ENCODE results near the gene YY1. TPM values are rescaled to one million over a fixed set of nuclear protein-coding genes. Genes with fewer than 3 reads are reported as not detected.
A peak's percentile ranks its signal among the peaks of the same experiment; 100 is the strongest.

The YY1 gene
- total and polyA plus RNA-seq, 2 of the 8 experiments (the other 6 are each of a cell fraction or from before 2014, with no cell fraction given): 26.4 to 106 TPM

- Histone ChIP-seq H4K91ac (replicated peaks; ENCODE audit: insufficient read length, low read length) (no peak overlapping the region), H2BK15ac (ENCODE audit: low read length) (no peak overlapping the region), H3K79me1 (ENCODE audit: low read depth, low read length) (peaks cover 15% of the 10 kb centered on the region; the same call in 1 of the 2 replicates), H3K14ac (ENCODE audit: insufficient read length) (no peak overlapping the region), H3K23ac (ENCODE audit: insufficient read length) (no peak overlapping the region), H3K4ac (replicated peaks; ENCODE audit: insufficient read length, low read depth, low read length) (no peak overlapping the region), H3K27ac (ENCODE audit: low read depth, low read length) (no peak overlapping the region), H2BK120ac (replicated peaks; ENCODE audit: low read depth, low read length) (no peak overlapping the region), H4K8ac (ENCODE audit: extremely low read depth, insufficient read depth, low read length) (no peak overlapping the region), H2AK5ac (ENCODE audit: low read depth, low read length) (no peak overlapping the region), H4K5ac (ENCODE audit: insufficient read length, low read depth, low read length) (no peak overlapping the region), H3K56ac (replicated peaks; ENCODE audit: insufficient read length, low read depth, low read length) (no peak overlapping the region), H2BK5ac (ENCODE audit: low read depth, low read length) (no peak overlapping the region), H4K20me1 (replicated peaks in 1 of 2; ENCODE audit: control insufficient read depth in 1 of 2, insufficient read depth in 2 of 2, low read length in 2 of 2) (peaks cover 9 to 26% of the 10 kb centered on the region in 2 experiments), H3K4me1 (replicated peaks in 1 of 4; ENCODE audit: control insufficient read depth in 3 of 4, insufficient read depth in 4 of 4, low read length in 3 of 4) (peaks cover 8 to 15% (median 11%) of the 10 kb centered on the region in 4 experiments), H3K4me2 (ENCODE audit: insufficient read depth in 1 of 2, low read depth in 2 of 2, low read length in 2 of 2) (no peak overlapping the region), H3K27me3 (replicated peaks in 1 of 4; ENCODE audit: control insufficient read depth in 3 of 4, extremely low read depth in 1 of 4, insufficient read depth in 3 of 4, low read length in 3 of 4) (no peaks in the 10 kb centered on the region), H3K79me2 (ENCODE audit: control insufficient read depth in 1 of 2, insufficient read depth in 2 of 2, low read length in 2 of 2) (peaks cover 0 to 41% of the 10 kb centered on the region in 2 experiments; a peak in 3 of 4 replicates), H3K4me3 (ENCODE audit: extremely low read depth in 1 of 4, insufficient read depth in 2 of 4, low read depth in 3 of 4, low read length in 4 of 4) (no peak overlapping the region), H3K23me2 (ENCODE audit: low read depth, low read length) (peaks cover 2% of the 10 kb centered on the region; the same call in 1 of the 2 replicates), H3K36me3 (ENCODE audit: control insufficient read depth in 2 of 4, insufficient read depth in 4 of 4, low read length in 3 of 4) (peaks cover 0 to 6% (median 0%) of the 10 kb centered on the region in 4 experiments; a peak in 2 of 8 replicates), H2BK20ac (ENCODE audit: low read length) (no peak overlapping the region), H2BK12ac (ENCODE audit: low read depth, low read length) (no peak overlapping the region), H3K18ac (ENCODE audit: extremely low read depth, low read length) (no peak overlapping the region), H2AFZ (ENCODE audit: low read length) (no peak overlapping the region), H3K9ac (replicated peaks in 1 of 4; ENCODE audit: extremely low read depth in 1 of 4, low read depth in 3 of 4, low read length in 3 of 4) (no peak overlapping the region), H3K9me3 (ENCODE audit: insufficient read depth in 2 of 2, low read depth in 1 of 2, low read length in 1 of 2) (no peaks in the 10 kb centered on the region)
- no peak for DNase-seq (ENCODE audit: low read depth in 1 of 2, low spot score in 2 of 2)
- FAIRE-seq: no peak
- TF ChIP-seq RNF2 (IDR thresholded peaks at IDR 0.05; ENCODE audit: borderline replicate concordance, low read depth, low read length, missing control alignments, poor library complexity, severe bottlenecking) (no peak), POLR2A (IDR thresholded peaks at IDR 0.05; ENCODE audit: control extremely low read depth in 1 of 2, low read depth in 2 of 2, low read length in 2 of 2) (peak in 1 of 2 experiments; percentile 17; a peak in 1 of 3 replicates), PHF8 (conservative IDR thresholded peaks at IDR 0.05; ENCODE audit: low read depth, low read length) (no peak), HDAC2 (IDR thresholded peaks at IDR 0.05; ENCODE audit: borderline replicate concordance in 1 of 2, low read depth in 2 of 2, low read length in 2 of 2) (no peak)
- ChIA-PET POLR2A (ENCODE audit: partially characterized antibody) (interaction anchor here (0.5 to 16.0 kb wide), 9 partner anchors 8 to 98 kb away, joined by 3 to 200 read pairs (median 4); partner anchors contain the start of gene SLC25A29), CTCF (ENCODE audit: partially characterized antibody) (interaction anchor here (1.1 to 4.0 kb wide), 14 partner anchors 9 to 568 kb away, joined by 3 to 16 read pairs (median 4); no protein-coding TSS in a partner anchor)
- 97% methylated on average over 9 of the region's 9 CpGs; no CpG with 5 or more reads in 1 of the 2 experiments for WGBS, 2 experiments (ENCODE audit: extremely low coverage in 1 of 2, insufficient coverage in 1 of 2, insufficient read length in 1 of 2, insufficient replicate concordance in 2 of 2, low coverage in 1 of 2, low lambda C conversion rate in 2 of 2, missing lambda C conversion rate in 1 of 2)
Observed at GRCh38 chr14:100282766-100283419, 43.9 kb downstream of the YY1 start.
